Activated T-cell treated with anti-CD3 and anti-CD28 coated beads for 4 hours (primary cell): ENCODE measurements around the gene STX1A.
"Not testable (repeated sequence)": the region's sequence is repeated elsewhere in the genome, so short reads cannot be mapped to it uniquely, and the experiment has no call there.

Experiments
- DNase-seq: peaks from one replicate; pipeline ENCODE4 v3.0.0-alpha.2; 2020

Gene STX1A

DNA sequence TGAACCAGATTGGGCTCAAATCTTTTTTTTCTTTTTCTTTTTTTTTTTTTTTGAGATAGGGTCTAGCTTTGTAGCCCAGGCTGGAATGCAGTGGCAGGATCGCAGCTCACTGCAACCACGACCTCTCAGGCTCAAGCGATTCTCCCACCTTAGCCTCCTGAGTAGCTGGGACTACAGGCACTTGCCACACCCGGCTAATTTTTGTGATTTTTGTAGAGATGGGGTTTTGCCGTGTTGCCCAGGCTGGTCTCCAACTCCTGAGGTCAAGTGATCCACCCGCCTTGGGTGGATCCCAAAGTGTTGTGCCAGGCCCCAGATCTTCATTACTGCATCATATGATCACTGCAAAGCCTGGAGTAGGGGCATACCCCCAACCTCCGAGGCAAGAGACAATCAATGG, 39.0 kb downstream of the STX1A start:
- no peak for DNase-seq

DNA sequence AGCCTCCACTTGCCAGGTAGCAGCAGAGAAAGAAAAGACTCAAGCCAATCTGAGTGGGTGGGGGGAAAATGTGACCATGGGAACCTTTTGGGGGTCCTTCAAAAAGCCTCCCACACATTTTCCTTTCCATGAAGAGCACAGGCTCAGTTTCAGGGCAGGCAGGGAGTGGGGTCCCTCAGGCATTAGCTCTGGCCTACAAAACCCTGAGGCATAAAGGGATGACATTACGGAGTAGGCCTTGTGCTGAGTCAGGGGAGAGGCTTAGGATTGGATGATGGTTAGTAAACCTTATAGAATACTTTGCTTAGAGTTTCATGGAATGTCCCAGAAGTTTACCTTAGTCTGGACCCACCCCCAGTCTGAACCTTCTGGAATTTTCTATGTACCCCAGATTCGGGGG, 39.8 kb downstream of the STX1A start:
- DNase-seq: no peak

DNA sequence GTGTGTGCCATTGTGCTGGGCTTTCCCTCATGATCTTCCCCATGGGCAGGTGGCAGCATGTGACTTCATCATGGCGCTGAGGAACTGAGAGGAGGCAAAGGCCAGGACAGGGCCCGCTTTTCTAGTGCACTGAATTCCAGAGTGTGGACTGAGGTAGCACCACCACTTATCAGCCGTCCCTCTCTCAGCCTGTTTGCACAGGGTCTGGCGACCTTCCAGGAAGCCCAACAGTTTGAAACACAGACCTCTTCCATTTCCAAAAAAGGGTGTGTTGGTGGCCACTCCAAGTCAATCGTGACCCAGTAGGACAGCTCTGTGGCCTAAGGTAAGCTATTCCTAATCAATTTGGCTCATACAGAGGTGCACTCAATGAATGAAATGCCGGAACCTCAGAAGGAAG, 40.6 kb downstream of the STX1A start:
- DNase-seq: no peak

DNA sequence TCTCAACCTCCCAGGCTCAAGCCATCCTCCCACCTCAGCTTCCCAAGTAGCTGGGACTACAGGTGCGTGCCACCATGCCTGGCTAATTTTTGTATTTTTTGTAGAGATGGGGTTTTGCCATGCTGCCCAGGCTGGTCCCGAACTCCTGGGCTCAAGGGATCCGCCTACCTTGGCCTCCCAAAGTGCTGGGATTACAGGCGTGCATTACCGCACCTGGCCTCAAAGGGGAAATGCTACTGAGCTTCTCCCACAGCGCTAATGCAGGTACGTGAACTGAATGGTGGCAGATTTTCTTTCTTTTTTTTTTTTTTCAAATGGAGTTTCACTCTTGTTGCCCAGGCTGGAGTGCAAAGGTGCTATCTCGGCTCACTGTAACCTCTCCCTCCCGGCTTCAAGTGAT, 43.4 kb downstream of the STX1A start:
- not testable (repeated sequence) for DNase-seq

DNA sequence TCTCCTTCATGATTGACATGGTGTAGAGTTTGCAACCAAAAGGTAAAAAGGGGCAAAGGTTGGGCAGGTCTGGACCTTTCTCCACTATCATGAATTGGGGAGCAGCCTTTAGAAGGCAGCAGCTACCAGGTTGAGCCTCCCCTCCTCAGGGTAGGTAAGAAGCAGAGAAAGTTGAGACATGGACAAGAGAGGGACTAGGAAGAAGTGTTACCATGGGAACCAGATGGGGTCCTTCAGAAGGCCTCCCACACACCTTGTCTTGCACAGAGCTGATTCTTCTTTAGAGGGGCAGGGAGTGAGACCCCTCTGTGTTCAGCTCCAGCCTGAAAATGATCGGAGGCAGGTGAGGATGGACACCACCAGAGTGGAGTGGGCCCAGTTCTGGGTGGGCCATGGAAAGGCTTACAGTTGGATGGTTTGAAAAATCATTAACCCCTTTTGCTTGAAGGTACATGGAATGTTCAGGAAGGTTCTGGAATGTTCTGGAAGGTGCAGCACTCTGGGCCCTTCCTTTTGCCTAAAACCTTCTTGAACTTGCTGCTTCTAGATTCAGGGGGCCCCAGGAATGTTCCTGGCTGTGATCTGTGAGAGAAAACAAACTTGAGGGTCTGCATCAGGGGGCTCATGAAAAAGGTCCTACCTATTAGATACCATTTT, 44.9 kb downstream of the STX1A start:
- DNase-seq: no peak

DNA sequence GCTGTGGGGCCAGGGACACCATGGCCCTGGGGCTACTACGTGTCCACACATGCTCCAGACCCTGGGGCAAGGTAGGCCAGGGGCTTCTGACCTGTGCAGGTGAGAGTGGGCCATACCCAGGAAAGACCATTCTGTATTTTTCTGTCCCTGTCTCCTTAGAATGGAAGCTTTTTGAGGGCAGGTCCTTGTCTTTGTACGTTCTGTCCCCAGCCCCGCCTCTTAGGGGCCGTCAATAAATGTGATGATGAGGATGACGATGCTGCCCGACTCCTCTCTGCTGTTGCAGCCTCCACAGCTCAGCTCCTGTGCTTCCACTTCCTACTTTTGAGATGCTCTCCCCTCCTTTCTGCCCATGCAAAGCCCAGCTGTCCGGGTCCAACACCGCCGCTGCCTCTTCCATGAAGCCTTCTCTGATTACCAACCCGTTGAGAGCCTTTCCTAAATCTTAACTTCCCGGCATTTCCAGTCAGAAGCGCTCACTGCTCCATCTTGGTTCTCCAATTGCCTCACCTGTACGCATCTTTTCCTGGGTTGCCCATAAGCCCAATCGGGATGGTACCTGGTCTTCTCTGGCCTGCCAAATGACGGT, 47.5 kb downstream of the STX1A start:
- DNase-seq: no peak

DNA sequence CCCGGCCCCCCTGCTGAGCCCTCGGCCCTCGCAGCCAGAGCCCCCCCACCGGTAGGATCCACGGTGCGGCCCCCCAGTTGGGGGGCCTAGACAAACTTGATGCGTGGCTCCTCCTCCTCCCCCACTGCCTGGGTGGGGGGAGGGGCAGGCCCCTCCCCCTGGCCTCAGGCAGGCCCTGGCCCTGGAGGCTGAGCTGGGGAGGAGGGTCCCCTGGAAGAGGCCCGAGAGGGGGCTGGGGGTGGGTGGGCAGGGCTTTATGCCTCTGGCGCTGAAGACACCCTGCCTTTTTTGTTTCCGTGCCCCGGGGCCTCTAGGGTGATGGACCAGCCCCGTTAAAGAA, 48.2 kb downstream of the STX1A start:
- DNase-seq: no peak

DNA sequence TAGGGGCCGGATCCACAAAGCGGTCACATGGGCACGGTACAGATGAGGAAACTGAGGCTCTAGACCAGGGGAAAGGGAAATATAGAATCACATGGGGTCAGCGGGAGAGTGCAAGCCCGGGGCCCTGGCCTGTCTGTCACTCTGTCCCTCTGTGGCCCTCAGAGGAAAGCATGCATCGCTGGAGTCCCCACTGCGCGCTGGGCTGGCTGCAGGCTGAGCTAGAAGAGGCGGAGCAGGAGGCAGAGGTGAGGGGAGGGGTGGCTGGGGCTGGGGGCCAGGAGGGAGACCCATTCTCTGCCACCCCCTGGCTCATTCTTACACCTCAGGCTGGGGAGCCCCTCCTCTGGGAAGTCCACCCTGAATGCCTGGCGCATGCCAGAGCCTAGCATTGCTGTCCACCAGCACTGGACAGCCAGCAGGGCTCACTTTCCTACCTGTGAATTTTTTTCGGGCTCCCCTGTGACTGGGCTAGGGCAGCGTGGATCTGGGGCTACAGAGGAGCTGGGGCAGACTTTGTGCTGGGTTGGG, 49.5 kb downstream of the STX1A start:
- no peak for DNase-seq

DNA sequence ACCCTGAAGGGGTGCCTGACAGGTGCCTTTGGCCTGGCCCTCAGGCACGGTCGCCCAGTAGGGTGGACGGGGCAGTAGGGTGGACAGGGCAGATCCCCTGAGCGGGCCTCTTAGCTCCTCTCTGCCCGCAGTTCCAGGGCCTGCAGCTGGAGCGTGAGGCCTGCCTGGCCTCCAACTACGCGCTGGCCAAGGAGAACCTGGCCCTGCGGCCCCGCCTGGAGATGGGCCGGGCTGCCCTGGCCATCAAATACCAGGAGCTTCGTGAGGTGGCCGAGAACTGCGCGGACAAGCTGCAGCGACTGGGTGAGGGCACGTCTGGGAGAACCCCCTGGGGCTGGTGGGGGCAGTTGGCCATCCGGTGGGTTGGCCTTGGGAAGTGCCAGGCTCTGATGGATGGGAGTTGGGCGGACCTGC, 50.2 kb downstream of the STX1A start:
- DNase-seq: no peak

DNA sequence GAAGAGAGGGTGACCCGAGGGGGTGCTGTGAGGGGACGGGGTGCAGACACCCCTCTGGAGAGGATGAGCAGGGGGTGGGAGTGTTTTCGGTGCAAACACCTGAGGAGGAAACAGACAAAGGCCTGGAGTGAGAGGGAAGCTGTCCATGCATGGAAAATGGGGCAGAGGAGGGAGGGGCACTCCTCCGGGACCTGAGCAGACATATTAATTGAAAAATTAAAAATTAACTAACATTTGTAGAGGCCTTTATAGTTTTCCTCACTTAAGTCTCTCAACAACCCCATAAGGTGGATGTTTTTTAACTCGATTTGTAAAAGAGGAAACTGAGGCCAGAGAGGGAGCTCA, 50.6 kb downstream of the STX1A start:
- DNase-seq: no peak

DNA sequence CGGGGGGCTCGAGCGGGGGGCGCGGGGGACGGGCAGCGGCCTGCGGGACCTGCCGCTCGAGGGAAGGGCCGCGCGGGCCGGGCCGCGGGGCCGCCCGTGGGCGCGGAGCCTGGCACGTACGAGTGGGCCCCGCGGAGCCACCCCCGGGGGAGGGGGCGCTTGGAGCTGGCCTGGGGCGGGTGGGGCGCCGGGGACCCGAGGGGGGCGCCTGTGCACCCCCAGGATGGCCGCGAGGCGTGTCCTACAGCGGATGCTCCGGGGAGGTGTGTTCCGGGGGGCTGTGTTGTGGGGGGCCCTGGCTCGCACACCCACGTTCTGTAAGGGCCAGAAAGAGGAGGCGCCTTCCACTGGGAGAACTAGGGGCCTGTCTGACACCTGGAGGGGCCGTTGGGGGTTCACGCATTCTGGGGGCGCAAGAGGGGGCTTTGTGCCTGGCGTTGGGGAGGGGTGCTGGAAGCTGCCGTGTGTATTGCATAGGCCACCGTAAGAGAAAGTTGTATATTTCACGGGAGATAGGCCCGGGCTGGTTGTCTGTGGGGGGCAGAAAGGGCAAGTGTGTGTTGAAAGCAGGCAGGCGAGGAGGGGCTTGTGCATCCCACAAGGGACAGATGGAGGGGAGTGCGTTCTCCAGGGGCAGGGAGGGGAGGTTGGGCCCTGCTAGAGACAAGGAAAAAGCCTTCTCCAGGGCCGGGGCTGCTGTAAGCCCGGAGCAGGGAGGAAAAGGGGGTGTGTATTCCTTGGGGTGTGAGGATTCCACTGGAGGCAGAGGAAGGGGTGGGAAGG, 51.2 kb downstream of the STX1A start:
- no peak for DNase-seq

DNA sequence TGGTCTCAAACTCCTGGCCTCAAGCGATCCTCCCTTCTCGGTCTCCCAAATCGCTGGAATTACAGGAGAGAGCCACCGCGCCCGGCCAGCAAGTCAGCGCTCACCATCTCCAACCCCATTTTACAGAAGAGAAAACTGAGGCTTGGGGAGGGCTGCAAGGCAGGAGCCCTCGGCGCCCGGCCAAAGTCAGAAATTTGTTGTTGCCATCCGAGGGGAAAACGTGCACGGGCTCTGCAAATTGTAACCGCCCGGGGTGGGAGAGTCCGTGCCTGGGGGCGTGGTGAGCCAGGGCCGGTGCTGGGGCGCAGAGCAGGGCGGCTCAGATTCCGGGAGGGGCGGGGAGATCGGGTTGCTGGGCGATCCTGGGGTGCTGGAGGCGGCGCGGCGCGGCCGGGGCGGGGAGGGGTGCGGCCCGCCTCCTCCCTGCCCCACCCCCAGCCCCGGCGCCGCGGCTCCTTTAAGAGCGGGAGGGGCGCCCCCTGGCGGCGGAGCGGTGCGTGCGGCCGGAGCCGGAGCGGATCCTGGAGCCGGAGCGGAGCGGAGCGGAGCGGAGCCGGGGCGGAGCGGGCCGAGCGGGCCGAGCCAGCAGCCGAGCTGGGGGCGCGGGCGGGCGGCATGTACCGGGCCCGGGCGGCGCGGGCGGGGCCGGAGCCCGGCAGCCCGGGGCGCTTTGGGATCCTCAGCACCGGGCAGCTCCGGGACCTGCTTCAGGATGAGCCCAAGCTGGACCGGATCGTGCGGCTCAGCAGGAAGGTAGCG, 51.9 kb downstream of the STX1A start, which contains the start of gene VPS37D:
Gene VPS37D, plus strand, starts transcription at position 488 of the 759 bp plus-strand sequence. Its CDS starts 128 bp downstream, at position 616.
- DNase-seq: peak; percentile 95

DNA sequence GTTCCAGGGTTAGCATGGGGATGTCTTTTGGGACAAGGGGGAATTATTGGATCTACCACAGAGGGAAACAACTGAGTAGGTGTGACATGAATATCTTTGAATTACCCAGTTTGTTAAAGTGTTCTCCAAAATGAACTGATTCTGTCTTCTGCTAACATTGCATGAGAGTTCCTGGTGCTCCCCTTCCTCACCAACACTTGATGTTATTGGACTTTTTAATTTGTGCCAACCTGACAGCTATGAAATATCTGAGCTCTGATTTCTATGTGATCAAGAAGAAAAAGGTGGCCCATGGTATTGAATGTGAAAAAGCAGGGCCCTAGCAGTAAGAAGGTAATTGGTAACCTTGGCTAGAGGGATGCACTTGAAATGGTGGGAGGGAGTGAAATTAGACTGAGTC, 56.4 kb downstream of the STX1A start:
- no peak for DNase-seq

DNA sequence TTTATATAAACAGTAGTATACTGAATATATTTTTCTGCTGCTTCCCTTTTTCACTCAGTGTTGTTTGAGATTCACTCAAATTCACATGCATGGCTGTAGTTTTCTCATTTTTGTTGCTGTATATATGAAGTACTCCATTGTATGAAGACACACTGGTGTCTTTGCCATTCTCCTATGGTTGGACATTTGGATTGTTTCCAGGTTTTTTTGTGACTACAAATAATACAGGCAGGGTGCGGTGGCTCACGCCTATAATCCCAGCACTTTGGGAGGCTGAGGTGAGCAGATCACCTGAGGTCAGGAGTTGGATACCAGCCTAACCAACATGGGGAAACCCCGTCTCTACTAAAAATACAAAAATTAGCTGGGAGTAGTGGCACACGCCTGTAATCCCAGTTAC, 58.9 kb downstream of the STX1A start:
- not testable (repeated sequence) for DNase-seq

DNA sequence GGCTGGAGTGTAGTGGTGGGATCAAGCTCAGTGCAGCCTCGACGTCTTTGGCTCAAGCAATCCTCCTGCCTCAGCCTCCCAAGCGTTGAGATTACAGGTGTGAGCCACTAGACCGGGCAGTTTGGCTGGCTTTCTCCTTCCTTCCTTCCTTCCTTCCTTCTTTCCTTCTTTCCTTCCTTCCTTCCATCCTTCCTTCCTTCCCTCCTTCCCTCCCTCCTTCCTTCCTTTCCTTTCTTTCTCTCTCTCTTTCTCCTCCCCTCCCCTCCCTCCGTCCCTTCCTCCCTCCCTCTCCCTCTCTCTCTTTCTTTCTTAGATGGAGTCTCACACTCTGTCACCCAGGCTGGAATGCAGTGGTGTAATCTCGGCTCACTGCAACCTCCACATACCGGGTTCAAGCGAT, 59.5 kb downstream of the STX1A start:
- no peak for DNase-seq

DNA sequence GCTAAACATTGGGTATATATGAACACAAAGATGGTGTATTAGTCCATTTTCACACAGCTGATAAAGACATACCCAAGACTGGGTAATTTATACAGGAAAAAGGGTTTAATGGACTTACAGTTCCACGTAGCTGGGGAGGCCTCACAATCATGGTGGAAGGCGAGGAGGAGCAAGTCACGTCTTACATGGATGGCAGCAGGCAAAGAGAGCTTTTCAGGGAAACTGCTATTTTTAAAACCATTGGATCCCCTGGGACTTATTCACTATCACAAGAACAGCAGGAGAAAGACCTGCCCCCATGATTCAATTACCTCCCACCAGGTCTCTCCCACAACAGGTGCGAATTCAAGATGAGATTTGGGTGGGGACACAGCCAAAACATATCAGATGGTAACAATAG, 64.2 kb downstream of the STX1A start:
- not testable (repeated sequence) for DNase-seq

DNA sequence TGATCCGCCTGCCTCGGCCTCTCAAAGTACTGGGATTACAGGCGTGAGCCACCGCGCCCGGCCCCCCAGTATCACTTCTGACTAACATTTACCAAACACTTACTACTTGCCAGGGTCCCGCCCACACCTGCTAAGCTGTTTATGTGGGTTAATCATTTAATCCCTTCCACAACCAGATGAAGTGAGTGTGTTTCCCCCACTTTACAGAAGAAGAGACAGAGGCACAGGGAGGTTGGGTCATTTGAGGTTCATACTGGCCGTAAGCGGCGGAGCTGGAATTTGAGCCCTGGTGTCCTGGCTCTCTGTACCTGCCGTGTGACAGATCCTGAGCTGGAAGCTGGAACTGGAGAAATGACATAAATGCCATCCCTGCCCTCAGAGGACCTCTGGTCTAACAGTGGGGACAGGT, 66.9 kb downstream of the STX1A start:
- DNase-seq: no peak

DNA sequence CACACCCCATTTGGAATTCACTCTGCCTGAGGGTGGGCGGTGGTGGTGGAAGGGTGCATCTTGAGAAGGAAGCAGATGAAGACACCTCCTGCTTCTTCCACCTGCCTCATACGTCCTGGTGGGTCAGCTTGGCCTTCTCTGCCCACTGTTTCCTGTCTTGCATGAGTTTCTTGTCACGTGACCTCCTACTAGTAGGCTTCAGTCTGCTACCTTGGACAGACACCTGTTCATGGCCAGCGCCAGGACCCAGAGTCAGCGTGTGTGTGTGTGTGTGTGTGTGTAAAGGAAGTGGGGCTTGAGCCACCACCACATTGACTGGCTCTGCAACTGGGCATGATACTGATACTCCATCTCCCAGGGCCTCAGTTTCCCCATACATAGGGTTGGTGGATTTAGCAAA, 68.9 kb downstream of the STX1A start:
- no peak for DNase-seq

DNA sequence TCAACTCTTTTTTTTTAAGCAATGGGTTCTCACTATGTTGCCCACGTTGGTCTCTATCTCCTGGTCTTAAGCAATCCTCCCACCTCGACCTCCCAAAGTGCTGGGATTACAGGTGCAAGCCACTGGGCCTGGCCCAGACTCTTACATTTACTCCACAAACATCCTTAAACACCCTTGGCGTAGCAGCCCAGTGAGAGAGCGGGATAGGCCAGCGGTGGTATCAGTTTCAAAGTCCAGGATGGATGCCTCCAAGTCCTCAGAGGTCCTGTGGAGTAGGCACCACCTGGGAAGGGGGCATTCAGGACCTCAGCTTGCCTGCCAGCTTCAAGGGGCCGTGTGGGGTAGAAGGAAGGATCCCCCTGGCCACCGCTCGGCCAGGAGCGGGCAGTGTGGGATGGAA, 69.9 kb downstream of the STX1A start:
- DNase-seq: no peak
